ENCODE results near the gene AP2B1.
"Not testable (repeated sequence)": the region's sequence is repeated elsewhere in the genome, so short reads cannot be mapped to it uniquely, and the experiment has no call there.

Gene AP2B1

DNA sequence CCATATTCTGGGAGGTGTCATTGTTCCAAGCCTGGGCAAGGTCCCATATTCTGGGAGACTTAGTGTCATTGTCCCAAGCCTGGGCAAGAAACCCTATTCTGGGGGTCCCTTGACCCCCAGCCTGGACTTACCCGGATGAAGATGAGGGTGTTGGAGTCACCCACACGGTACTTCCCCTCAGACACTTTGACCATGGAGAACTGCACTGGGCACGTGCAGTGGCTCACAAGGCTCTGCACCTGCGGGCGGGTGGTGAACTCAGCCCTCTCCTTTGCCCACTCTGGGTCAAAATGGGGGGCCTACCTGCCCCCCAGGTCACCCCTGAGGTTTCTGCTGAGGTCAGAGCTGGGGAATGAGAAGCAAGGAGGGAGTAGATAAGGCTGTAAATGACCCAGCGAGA is 161.9 kb downstream of the AP2B1 start:
- DNase-seq (ENCODE audit: low spot score), result no peak

- DNase-seq (ENCODE audit: low spot score), result no peak
Observed at GRCh38 chr17:35749560-35750412, 162.7 kb downstream of the AP2B1 start.

DNA sequence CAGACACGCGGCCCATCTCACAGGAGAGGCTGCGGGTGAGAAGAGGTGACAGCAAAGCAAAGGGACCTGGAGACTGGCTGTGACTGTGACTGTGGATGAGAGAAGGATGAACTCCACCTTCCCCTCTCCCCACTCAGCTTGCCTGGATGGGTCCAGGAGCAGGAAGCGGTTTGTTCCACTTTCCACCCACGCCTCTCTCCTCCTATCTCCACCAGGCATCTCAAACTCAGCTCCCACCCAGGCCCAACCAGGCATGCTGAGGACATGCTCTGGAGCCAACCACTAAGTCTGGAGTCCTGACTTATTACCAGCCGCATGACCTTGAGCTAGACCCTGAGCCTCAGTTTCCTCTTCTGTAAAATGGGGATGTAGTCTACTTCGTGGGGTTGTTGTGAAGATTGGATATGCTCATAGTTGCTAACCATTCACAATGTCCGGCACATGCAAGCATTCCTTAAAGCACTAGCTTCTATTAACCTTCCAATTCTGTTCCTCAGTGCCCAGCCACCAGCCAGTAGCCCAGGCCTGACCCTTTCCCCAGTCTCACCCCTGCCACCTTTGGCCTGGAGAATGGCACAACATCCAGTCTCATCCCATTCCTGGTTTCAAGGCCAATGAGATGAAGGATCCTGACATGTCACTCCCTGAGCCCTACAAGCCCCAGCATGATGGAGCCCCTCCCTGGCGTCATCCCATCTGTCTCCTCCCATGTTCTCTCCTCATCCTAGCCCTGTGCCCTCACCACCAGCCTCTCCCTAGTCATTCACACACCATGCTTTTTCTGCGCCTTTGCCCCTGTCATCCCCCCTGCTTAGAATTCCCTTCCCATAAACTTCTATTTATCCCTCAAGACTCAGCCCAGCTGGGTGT is 163.6 kb downstream of the AP2B1 start:
- DNase-seq (ENCODE audit: low spot score), result no peak

GRCh38 chr17:35751541-35751940 is 164.4 kb downstream of the AP2B1 start:
- DNase-seq (ENCODE audit: low spot score), result not testable (repeated sequence)

DNA sequence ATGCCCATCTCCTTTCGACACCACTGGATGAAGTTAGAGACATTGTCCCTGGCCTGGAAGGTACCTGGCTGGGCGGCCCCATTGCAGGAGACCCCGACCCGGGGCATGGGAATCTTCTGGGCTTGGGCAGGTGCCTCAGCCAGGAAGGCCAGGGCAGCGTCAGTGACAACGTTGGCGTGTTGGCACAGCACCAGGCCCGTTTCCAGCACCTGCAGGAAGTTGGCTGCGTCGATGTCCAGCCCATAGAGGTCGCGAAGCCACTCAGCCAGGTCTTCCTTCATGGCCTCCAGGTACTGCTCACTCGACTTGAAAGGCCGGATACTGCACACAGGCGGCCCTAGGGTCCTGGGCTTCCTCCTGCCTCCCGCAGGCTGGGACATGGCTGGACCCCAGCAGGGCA is 165.3 kb downstream of the AP2B1 start:
- DNase-seq (ENCODE audit: low spot score), result peak; percentile 24

DNA sequence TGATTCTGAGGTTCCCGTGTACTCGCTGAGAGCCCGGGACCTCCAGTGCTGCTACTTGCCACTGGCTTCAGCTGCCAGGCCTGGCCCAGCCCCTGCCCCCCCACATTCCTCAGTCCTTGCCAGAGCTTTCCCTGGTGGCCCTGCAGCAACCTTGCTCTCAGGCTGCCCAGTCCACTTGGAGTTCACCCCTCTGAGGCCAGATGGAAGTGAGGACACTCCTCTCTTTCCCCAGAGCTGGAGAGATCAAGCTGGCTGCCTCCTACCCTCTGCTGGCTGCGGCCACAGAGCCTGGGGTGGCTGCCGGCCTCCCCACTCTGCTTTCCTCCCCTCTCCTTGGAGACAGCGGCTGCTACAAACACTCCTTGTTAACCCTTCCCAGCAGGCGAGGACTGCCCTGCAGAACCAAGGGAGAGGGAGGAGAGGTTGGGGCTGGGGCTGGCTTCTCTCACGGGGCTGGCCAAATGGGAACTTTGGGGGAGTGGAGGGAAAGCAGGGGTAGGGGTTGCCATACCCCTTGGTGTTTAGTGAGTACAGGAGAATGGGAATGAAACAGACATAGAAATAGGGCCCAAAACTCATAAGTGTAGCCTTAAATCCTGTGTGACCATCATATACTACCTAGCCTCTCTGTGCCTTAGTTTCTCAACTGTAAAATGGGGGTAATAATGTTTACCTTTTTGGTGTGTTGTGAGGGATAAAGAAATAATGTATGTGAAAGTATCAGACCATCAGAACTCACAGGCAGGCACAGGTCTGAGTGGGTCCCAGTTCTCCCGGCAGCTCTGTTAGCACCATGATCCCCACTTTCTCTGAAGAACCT is 166.0 kb downstream of the AP2B1 start, which contains the start of gene GAS2L2:
TSS of gene GAS2L2 (minus strand) at position 295 of the 820 bp plus-strand sequence. CDS start 389 bp downstream, outside the sequence.
- DNase-seq (ENCODE audit: low spot score), result no peak

DNA sequence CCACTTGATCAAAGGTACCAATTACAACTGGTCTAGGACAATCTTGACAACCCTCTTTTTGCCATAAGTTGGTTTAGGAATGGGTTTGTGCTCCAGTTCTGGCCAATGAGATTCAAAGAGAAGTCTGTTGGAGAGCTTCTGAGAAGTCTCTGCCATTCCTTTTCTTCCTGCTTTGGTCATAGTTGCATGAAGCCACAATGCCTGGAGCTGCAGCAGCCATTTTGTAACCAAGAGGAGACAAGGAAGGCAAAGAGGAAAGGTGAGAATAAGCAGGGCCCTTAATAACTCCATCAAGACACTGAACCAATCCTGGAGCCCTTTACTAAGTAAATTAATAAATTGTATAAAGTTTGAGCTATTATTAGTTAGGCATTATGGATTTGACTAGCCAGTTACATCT is 170.1 kb downstream of the AP2B1 start:
- no peak for DNase-seq (ENCODE audit: low spot score)

GRCh38 chr17:35760587-35760986 is 173.5 kb downstream of the AP2B1 start, which contains the start of gene C17orf50:
TSS of gene C17orf50 (plus strand) at chr17:35760887. CDS start at chr17:35760942, 55 bp downstream.
- DNase-seq (ENCODE audit: low spot score), result no peak

- no peak for DNase-seq (ENCODE audit: low spot score)
Observed at GRCh38 chr17:35761601-35762000, 174.5 kb downstream of the AP2B1 start.

DNA sequence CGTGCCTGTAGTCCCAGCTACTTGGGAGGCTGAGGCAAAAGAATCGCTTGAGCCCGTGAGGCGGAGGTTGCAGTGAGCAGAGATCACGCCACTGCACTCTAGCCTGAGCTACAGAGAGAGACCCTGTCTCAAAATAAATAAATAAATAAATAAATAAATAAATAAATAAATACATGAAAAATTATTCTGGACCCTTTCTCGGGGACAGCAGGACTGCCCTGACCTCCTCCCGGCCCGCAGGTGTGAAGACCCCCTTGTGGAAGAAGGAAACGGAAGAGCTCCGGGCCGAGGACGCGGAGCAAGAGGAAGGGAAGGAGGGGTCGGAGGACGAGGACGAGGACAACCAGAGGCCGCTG is 176.6 kb downstream of the AP2B1 start:
- no peak for DNase-seq (ENCODE audit: low spot score)

DNA sequence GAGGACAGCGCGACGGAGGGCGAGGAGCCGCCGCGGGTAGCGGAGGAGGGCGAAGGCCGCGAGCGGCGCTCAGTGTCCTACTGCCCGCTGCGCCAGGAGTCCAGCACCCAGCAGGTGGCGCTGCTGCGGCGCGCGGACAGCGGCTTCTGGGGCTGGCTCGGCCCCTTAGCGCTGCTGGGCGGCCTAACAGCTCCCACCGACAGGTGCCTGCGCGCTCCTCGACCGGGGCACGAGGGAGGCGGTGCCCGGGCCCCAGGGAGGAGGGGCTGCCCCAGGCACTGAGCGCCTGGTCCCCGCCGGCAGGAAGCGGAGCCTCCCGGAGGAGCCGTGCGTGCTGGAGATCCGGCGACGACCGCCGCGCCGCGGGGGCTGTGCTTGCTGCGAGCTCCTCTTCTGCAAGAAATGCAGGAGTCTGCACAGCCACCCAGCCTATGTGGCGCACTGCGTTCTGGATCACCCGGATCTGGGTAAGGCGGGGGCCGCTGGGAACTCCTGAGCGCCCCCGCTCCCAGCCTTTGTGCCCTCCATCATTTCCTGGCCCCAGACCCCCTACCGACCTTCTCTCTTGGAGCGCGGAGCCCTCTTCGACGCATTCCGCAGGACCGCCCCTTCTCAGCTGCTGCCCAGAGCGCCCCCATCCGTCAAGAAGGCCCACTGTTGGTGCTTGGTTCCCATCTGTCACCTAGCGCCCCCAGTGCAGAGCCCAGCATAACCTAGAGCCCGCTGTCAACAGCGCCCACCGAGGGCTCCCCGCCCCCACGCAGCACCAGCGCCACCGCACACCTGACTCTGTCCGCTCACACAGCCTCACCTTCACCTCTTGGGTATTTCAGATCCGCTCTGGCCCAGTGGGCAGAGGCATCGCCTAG is 177.2 kb downstream of the AP2B1 start:
- peak; percentile 93 for DNase-seq (ENCODE audit: low spot score)

DNA sequence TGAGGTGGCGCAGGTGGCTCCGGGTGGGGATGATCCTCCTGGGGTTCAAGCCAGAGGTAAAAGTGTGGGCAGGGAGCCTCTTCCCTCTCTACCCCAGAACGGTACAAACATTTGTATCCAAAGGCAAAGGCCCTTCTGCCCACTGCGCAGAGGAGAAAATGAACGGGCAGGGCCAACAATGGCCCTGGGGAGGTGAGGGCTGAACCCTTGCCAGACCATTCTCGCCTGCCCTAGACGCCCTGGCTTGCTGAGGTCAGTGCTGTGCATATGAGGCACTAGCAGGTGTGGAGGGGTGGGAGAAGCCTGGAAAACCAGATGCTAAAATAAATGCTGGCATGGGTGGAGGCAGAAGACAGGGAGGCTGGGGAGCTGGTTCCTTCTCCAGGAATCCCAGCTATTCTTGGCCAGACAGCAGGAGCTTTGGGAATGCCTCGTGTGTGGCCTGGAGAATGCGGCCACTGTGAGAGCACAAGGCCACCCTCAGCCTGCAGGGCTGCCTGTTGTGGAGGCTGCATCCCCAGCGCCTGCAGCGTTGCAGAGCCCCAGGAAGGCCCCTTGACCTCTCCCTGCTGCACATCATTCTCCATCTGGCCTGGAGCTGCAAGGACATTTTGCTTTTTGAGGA is 178.1 kb downstream of the AP2B1 start:
- no peak for DNase-seq (ENCODE audit: low spot score)

GRCh38 chr17:35765756-35766488 is 178.8 kb downstream of the AP2B1 start:
- DNase-seq (ENCODE audit: low spot score), result no peak

DNA sequence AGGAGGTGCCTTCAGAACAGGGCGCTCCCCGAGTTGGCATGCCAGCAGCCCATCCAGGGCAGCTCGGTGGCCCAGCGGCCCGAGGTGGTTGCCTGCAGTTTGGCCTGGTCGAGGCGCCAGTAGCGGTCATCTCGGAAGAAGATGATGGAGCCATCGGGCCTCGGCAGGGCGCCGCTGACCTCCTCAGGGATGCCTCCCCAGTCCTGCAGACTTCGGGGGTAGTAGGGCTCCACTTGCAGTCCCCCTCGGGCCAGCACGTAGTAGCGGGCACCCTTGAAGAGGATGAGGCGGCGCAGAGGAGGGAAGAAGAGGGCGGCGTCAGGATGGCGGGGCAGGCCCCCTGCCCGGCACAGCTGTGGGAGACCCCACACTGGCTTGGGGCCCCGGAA is 179.4 kb downstream of the AP2B1 start:
- DNase-seq (ENCODE audit: low spot score), result no peak

DNA sequence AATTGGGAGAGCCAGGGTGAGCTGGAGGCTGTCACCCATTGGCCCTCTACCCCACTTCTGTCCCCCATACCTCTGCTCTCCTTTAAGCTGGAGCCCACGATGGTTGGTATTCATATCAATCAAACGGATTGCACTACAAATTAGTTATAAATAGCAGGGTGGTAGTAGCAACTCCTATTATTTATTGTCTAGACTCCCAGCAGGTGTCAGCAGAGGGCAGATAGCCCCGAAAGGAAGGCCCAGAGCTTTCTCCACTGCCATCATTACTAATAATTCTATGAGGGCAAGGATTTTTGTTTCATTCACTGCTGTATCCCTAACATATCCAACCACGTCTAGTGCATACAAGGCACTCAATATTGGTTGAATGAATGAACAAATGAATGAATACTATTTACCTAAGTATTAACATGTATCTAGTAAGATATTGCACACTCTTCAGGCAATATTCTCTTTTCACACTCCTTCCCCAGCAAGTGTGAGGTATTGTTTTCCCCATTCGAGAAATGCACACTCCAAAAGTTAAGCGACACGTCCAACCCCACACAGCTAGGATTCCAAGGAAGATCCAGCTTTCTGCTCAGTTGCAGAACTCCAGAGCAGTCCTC is 179.9 kb downstream of the AP2B1 start:
- peak; percentile 45 for DNase-seq (ENCODE audit: low spot score)

DNA sequence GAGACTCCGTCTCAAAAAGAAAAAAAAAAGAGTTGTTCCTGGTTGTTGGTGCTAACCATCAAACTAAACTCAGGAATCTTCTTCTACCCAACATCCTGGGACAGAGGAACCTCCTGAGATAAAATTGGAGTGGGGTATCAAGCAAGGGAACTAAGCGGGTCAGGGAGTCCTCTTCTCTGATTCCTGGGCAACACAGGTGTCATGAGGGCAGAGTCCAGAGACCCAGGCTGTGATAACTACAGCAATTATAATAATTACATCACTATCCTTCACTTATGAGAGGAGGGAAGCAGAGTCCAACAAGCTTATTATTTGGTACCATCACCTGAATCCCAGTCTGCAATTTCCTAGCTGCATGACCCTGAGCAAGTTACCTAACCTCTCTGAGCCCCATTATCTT is 181.7 kb downstream of the AP2B1 start:
- no peak for DNase-seq (ENCODE audit: low spot score)

DNA sequence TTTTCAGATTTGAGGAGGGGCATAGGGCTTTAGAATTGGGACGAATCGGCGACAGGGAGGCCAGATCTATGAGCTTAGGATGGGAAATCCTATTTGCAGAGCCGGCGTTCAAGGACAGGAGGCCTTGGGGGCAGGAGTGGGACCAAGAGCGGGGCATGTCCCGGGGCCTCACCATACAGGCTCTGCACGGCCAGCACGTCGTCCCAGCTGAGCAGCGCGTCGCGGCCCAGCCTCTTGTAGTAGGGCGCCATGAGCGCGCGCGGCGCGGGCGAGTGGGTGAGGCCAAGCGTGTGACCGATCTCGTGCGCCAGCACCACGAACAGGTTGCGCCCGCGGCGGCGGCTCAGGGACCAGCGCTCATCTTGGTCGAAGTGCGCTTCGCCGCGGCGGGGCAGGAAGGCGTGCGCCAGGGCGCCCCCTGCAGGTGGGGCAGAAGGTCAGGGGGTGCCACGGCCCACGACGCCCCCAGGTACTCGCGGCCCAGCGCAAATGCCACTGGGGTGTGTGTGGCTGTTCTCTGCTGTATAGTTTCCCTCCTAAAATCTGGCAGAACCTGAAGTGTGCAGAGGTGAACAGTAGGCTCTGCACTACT is 182.9 kb downstream of the AP2B1 start:
- DNase-seq (ENCODE audit: low spot score), result no peak

GRCh38 chr17:35773129-35773528 is 186.0 kb downstream of the AP2B1 start:
- DNase-seq (ENCODE audit: low spot score), result no peak
